Fibroblast of lung (primary cell): ENCODE results near the gene TRPC4AP.

Experiments
- EZH2 ChIP-seq: IDR thresholded peaks from 2 replicates; pipeline ENCODE4 v1.5.1; 2012; ENCODE audit warnings: low read length, control low read depth, mild to moderate bottlenecking; ENCODE audit errors: missing control alignments
- TF ChIP-seq, protein P1 (sequence below), 2 donors: IDR thresholded peaks in 1 of 2; conservative IDR thresholded peaks in 1 of 2; 1 replicate in 1 of 2; 2 replicates in 1 of 2; pipeline ENCODE4 v1.5.1; 2011 to 2012; ENCODE audit warnings: low read length in 2 of 2, control low read depth in 1 of 2, inconsistent platforms in 1 of 2, low read depth in 1 of 2, mild to moderate bottlenecking in 1 of 2

DNA sequence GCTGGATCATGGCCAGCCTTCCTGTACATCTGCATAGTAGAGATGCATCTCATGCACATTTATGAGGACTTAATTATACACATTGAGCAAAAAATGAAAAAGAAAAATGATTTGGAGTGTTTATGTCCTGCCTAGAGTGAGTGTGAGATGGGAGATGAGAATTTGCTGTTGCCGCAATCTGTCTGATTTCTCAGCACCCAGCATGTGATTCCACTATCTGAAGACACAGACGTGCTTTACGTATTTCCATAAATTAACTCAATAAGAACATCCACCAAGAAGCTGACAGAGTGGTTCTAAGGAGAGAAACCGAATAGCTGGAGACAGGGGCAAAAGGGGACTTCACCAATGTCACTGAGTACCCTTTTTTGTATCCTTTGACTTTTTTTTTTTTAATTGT, 39.3 kb upstream of the TRPC4AP start:
- TF ChIP-seq, protein P1, sequence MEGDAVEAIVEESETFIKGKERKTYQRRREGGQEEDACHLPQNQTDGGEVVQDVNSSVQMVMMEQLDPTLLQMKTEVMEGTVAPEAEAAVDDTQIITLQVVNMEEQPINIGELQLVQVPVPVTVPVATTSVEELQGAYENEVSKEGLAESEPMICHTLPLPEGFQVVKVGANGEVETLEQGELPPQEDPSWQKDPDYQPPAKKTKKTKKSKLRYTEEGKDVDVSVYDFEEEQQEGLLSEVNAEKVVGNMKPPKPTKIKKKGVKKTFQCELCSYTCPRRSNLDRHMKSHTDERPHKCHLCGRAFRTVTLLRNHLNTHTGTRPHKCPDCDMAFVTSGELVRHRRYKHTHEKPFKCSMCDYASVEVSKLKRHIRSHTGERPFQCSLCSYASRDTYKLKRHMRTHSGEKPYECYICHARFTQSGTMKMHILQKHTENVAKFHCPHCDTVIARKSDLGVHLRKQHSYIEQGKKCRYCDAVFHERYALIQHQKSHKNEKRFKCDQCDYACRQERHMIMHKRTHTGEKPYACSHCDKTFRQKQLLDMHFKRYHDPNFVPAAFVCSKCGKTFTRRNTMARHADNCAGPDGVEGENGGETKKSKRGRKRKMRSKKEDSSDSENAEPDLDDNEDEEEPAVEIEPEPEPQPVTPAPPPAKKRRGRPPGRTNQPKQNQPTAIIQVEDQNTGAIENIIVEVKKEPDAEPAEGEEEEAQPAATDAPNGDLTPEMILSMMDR (conservative IDR thresholded peaks at IDR 0.05 in 1 of 2, IDR thresholded peaks at IDR 0.05 in 1 of 2; ENCODE audit: low read depth in 1 of 2, low read length in 2 of 2), result no peak
- TF ChIP-seq EZH2, result no peak
